A204.1 (cell line): ENCODE measurements around the gene SNX25.
"Not testable (repeated sequence)": the region's sequence is repeated elsewhere in the genome, so short reads cannot be mapped to it uniquely, and the experiment has no call there.

Experiments
- FAIRE-seq: peaks from 2 replicates; lab custom pipeline; 2012; peaks lifted over from hg19 to GRCh38; lab: Jason Lieb, UNC

The SNX25 gene

DNA sequence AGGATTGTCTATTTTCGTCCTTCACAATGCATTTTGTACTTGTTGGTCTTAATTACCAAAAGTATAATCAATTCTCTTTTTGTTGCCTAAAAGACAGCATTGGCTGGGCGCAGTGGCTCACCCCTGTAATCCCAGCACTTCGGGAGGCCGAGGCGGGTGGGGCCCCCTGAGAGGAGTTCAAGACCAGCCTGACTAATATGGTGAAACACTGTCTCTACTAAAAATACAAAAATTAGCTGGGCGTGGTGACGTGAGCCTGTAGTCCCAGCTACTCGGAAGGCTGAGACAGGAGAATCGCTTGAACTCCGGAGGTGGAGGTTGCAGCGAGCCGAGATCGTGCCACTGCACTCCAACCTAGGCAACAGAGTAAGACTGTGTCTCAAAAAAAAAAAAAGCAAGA lies 4.3 kb upstream of the SNX25 start:
- not testable (repeated sequence) for FAIRE-seq

DNA sequence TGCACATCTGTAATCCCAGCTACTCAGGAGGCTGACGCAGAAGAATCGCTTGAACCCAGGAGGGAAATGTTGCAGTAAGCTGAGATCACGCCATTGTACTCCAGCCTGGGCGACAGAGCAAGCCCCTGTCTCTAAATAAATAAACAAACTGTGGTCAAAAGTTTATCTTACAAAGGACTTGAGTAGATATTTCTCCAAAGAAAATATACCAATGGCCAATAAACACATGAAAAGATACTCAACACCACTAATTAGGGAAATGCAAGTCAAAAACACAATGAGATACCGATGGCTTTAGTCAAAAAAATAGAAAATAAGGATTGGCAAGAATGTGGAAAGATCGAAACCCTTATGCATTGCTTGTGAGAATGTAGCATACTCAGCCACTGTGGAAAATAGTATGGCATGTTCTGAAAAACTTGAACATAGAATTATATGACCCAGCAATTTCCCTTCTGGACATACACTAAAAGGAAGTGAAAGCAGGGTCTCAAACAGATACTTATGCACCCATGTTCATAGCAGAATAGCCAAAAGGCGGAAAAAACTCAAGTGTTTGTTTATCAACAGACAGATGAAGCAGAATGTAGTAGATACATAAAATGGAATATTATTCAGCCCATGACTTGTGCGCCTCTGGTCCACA lies 3.6 kb upstream of the SNX25 start:
- no peak for FAIRE-seq

- FAIRE-seq: no peak
Observed at GRCh38 chr4:185207466-185207865, 1.9 kb upstream of the SNX25 start.

- FAIRE-seq: not testable (repeated sequence)
Observed at GRCh38 chr4:185209852-185210101, 379 bp downstream of the SNX25 start.

- FAIRE-seq: no peak
Observed at GRCh38 chr4:185210102-185210981, 944 bp downstream of the SNX25 start.

GRCh38 chr4:185211035-185211434 lies 1.6 kb downstream of the SNX25 start:
- no peak for FAIRE-seq

- FAIRE-seq: no peak
Observed at GRCh38 chr4:185211641-185212040, 2.2 kb downstream of the SNX25 start.

DNA sequence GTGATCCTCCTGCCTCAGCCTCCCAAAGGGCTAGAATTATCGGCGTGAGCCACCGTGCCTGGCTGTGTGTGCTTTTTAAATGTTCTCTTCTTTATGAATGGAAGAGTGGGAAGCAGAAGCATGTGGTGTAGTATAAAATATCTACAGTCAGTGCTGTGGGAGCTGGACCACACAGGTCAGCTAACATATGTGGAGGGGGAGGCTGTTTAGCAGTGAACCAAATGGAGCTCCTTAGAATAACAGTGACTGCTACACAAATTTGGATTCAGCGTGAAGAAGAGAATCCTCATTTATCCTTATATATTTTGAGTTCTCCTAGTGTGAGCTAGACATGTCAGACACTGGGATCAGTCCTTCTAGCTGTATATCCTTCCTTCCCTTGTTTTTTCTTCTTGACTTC lies 3.2 kb downstream of the SNX25 start:
- no peak for FAIRE-seq

DNA sequence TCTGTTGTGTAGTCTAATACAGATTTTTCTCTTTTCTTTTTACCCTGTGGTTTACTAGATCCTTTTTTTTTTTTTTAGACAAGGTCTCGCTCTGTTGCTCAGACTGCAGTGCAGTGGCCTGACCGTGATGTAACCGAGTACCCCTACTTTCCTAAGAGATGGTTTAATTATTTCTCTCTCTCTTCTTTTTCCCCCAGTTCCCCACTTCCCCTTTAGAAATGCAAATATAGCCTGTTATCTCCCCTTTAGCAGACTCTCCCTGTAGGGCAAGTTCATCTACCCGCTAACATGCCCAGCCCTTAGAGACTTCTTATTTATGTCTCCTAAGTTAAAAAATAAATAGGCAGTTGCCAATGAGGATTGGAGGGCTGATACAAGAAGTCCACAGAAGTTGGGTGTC lies 4.5 kb downstream of the SNX25 start:
- no peak for FAIRE-seq

GRCh38 chr4:185215261-185215660 lies 5.9 kb downstream of the SNX25 start:
- FAIRE-seq: no peak

GRCh38 chr4:185217408-185217975 lies 8.1 kb downstream of the SNX25 start:
- FAIRE-seq: no peak

DNA sequence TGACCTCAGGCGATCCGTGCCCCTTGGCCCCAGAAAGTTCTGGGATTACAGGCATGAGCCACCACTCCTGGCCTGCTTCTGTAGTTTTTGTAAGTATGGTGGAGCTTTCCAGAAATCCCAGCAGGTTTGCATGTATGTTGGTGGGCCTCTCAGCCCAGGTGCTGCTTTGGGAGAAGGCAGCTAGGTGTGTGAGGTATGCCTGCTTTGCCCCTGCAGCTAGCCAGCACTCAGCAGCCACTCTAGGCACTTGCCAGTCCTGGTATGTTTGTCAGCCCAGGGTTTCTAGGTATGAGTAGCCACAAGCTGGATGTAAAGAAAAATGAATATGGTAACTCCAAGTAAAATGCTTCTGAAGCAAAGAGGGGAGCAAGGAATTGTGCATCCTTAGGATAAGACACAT lies 8.9 kb downstream of the SNX25 start:
- no peak for FAIRE-seq

DNA sequence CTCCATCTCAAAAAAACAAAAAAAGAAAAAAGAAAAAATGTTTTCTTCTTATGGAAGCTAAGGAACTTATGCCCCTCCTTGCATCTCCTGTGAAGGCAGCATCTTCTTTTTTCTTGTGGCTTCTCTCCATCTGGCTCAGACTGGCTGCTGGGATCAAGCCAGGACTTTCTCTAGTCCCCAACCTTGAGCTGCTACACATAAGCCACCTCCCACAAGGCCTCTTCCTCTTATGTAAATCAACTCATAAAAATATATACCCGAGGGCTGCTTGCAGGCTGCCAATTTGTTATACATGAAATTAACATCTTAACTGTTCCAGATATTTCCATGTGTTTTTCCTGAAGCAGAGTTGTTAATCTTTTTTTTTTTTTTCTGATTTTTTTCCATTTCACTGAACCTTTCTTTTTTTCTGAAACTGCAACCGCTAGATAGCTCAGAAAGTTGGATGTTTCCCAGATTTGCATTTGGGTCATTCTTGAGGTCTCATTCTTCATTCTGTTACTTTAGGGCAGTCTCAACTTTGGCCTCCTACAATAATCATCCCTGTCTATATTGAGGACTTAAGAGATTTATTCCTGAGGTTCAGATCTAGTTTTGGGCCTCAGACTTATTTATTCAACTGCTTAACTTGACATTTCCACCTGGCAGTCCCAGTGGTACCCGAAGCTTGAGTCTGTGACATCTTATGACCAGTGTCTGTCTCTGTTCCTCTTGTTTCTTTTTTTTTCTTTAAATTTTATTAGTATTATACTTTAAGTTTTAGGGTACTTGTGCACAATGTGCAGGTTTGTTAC lies 10.3 kb downstream of the SNX25 start:
- FAIRE-seq: no peak

DNA sequence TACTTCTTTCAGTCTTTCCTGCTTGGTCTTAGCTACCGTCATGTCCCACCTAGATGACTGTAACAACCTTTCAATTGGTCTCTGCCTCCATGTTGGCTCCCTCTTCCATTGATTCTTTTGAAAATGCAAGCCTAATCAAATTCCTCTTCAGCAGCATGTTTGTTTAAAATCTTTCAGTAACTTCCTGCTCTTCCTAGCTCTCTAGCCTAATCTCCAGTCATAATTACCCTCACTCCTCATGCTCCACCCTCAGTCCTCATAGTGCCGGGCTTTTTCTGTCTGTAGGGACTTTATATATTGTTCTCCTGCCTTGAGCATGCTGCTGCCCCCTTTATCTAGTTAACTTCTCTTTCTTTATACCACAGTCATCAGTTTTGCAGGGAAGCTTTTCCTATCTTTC lies 12.1 kb downstream of the SNX25 start:
- FAIRE-seq: no peak

DNA sequence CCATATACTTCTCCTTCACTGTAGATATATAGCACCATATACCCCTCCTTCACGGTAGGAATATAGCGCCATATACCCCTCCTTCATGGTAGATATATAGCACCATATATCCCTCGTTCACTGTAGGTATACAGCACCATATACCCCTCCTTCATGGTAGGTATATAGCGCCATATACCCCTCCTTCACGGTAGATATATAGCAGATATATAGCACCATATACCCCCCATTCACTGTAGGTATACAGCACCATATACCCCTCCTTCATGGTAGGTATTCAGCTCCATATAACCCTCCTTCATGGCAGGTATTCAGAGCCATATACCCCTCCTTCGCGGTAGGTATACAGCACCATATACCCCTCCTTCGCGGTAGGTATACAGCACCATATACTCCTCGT lies 12.5 kb downstream of the SNX25 start:
- FAIRE-seq: no peak

DNA sequence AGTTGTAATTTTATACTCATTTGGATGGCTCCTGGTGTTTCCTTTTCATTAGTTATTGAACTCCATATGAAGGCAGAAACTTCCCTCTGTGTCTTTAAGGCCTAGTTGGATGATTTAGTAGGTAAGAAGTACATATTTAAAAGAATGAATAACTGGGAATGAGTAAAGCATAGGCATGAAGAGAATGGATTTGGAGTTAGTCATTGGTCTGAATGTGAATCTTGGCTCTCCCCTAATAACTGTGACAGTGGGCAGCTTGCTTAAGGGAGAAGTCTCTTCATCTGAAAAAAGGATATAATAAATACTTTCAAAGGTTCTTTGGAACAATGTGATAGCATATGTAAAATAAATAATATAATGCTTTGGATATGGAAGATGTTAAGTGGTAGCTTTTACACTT lies 13.2 kb downstream of the SNX25 start:
- no peak for FAIRE-seq

GRCh38 chr4:185224597-185224996 lies 15.2 kb downstream of the SNX25 start:
- FAIRE-seq: no peak

GRCh38 chr4:185225940-185226339 lies 16.5 kb downstream of the SNX25 start:
- FAIRE-seq: no peak

- FAIRE-seq: no peak
Observed at GRCh38 chr4:185227131-185227551, 17.7 kb downstream of the SNX25 start.

GRCh38 chr4:185227713-185228278 lies 18.4 kb downstream of the SNX25 start:
- no peak for FAIRE-seq

- FAIRE-seq: no peak
Observed at GRCh38 chr4:185229021-185229818, 19.8 kb downstream of the SNX25 start.

DNA sequence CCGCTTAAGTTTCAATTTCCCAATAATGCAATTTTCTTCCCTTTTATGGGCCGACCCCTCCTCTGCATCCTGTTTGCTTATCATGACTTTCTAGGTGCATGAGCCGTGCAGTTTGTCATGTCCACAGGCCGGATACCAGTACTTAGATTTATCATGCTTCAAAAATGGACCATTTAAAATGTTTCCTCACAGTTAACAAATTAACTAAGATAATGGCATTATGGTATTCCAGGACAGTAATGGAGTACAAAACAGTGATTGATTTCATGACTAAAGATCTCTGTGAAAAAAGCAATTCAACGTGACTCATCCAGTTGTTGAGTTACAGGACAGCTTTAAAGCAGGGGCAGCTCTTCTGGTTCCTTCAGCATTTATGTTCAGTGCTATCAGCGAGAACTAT lies 23.0 kb downstream of the SNX25 start:
- FAIRE-seq: no peak
